SK-N-SH (cell line): ENCODE results near the gene PODXL. TPM values are rescaled to one million over a fixed set of nuclear protein-coding genes. Genes with fewer than 3 reads are reported as not detected.

Experiments used
- CTCF ChIA-PET: fragments of 300-600, 350-600 bp; formaldehyde crosslinking; extraction: SDS; loops from one replicate; lab custom pipeline; 2021; lab: Yijun Ruan, JAX
- POLR2A ChIA-PET: fragments of 350-600 bp; sonication (Branson Sonifier 250); formaldehyde crosslinking; extraction: SDS; loops from one replicate; lab custom pipeline; 2020; ENCODE audit warnings: antibody characterized with exemption, inconsistent platforms; lab: Yijun Ruan, JAX
- DNase-seq: peaks from one replicate; pipeline ENCODE4 v3.0.0; 2012
- H2AFZ ChIP-seq: fragments of 200-600 bp; sonication (generic); 2 replicates; pipeline ENCODE4 v1.8.1; 2016; ENCODE audit warnings: antibody characterized with exemption, mild to moderate bottlenecking, low read depth
- H3F3A ChIP-seq: fragments of 200-600 bp; sonication (generic); replicated peaks from 2 replicates; pipeline ENCODE3; 2016; ENCODE audit warnings: antibody characterized with exemption, mild to moderate bottlenecking; ENCODE audit not compliant: insufficient read depth
- H3K27ac ChIP-seq, 2 experiments: fragments of 200-500 bp in 1 of 2; fragments of 200-600 bp in 1 of 2; sonication (Bioruptor generic) in 1 of 2; sonication (generic), shearing (Covaris generic) in 1 of 2; 2 replicates each; pipeline versions ENCODE4 v1.5.1 to v1.6.1; 2014 to 2016; ENCODE audit warnings: low read depth in 2 of 2, inconsistent platforms in 1 of 2, low read length in 1 of 2, mild to moderate bottlenecking in 1 of 2, mixed read lengths in 1 of 2
- H3K27me3 ChIP-seq: fragments of 200-600 bp; sonication (generic), shearing (Covaris generic); 2 replicates; pipeline ENCODE4 v1.6.1; 2016; ENCODE audit warnings: mixed run types; ENCODE audit not compliant: insufficient read depth
- H3K36me3 ChIP-seq, 2 experiments: fragments of 200-500 bp in 1 of 2; fragments of 200-600 bp in 1 of 2; sonication (Bioruptor generic) in 1 of 2; sonication (generic) in 1 of 2; replicated peaks in 1 of 2; 2 replicates each; pipeline versions ENCODE3 to v1.5.1; 2014 to 2016; ENCODE audit warnings: low read length in 1 of 2, mild to moderate bottlenecking in 1 of 2; ENCODE audit not compliant: insufficient read depth in 2 of 2, control insufficient read depth in 1 of 2
- H3K4me1 ChIP-seq, 2 experiments: fragments of 200-500 bp in 1 of 2; fragments of 200-600 bp in 1 of 2; sonication (Bioruptor generic) in 1 of 2; sonication (generic), shearing (Covaris generic) in 1 of 2; 2 replicates each; pipeline versions ENCODE4 v1.5.1 to v1.6.1; 2014 to 2016; ENCODE audit warnings: low read depth in 1 of 2, low read length in 1 of 2, mixed run types in 1 of 2; ENCODE audit not compliant: insufficient read depth in 2 of 2, control insufficient read depth in 1 of 2
- H3K4me2 ChIP-seq: fragments of 200-600 bp; sonication (generic), shearing (Covaris generic); 2 replicates; pipeline ENCODE4 v1.6.1; 2017; ENCODE audit warnings: mixed run types
- H3K4me3 ChIP-seq, 2 experiments: fragments of 200-500 bp in 1 of 2; fragments of 200-600 bp in 1 of 2; sonication (Bioruptor generic) in 1 of 2; sonication (generic), shearing (Covaris generic) in 1 of 2; 2 replicates each; pipeline versions ENCODE4 v1.5.1 to v1.8.1; 2014 to 2016; ENCODE audit warnings: low read depth in 2 of 2, inconsistent platforms in 1 of 2, low read length in 1 of 2, mild to moderate bottlenecking in 1 of 2, mixed read lengths in 1 of 2, moderate library complexity in 1 of 2
- H3K79me2 ChIP-seq: fragments of 200-600 bp; sonication (generic); 2 replicates; pipeline ENCODE4 v1.8.1; 2017; ENCODE audit warnings: mild to moderate bottlenecking; ENCODE audit not compliant: insufficient read depth
- H3K9ac ChIP-seq: fragments of 200-600 bp; sonication (generic); 2 replicates; pipeline ENCODE4 v1.6.1; 2017; ENCODE audit warnings: mixed run types
- H3K9me2 ChIP-seq: fragments of 200-600 bp; sonication (generic); 2 replicates; pipeline ENCODE4 v1.6.1; 2017; ENCODE audit warnings: mixed run types
- H3K9me3 ChIP-seq: fragments of 200-600 bp; sonication (generic); 2 replicates; pipeline ENCODE4 v1.6.1; 2017; ENCODE audit warnings: mixed run types, mild to moderate bottlenecking, moderate library complexity
- H4K20me1 ChIP-seq: fragments of 200-600 bp; sonication (generic); 2 replicates; pipeline ENCODE4 v1.6.1; 2017; ENCODE audit warnings: mild to moderate bottlenecking, mixed run types; ENCODE audit not compliant: insufficient read depth
- EP300 ChIP-seq, 2 experiments: IDR thresholded peaks; 2 replicates each; pipeline versions ENCODE4 v1.4.0 to v1.6.1; 2012; ENCODE audit warnings: borderline replicate concordance in 1 of 2, low read depth in 1 of 2, low read length in 1 of 2
- MAX ChIP-seq: IDR thresholded peaks from 2 replicates; pipeline ENCODE4 v1.4.0; 2012; ENCODE audit warnings: low read depth
- MXI1 ChIP-seq: IDR thresholded peaks from 2 replicates; pipeline ENCODE4 v1.6.1; 2012; ENCODE audit warnings: mild to moderate bottlenecking, low read depth, low read length, improper control_type of control experiment
- PBX3 ChIP-seq: IDR thresholded peaks from 2 replicates; pipeline ENCODE4; 2012
- RFX5 ChIP-seq: IDR thresholded peaks from 2 replicates; pipeline ENCODE4 v1.6.1; 2012; ENCODE audit warnings: mild to moderate bottlenecking, improper control_type of control experiment, low read length
- RXRA ChIP-seq: IDR thresholded peaks from 2 replicates; pipeline ENCODE4 v1.4.0; 2012; ENCODE audit warnings: low read depth, mild to moderate bottlenecking, borderline replicate concordance
- SIN3A ChIP-seq: IDR thresholded peaks from 2 replicates; pipeline ENCODE4 v1.6.1; 2012; ENCODE audit warnings: low read depth, mild to moderate bottlenecking, low read length, moderate library complexity, borderline replicate concordance
- TCF12 ChIP-seq: IDR thresholded peaks from 2 replicates; pipeline ENCODE4 v1.4.0; 2012
- USF1 ChIP-seq: IDR thresholded peaks from 2 replicates; pipeline ENCODE4 v1.4.0; 2012; ENCODE audit warnings: low read depth, borderline replicate concordance
- YY1 ChIP-seq: IDR thresholded peaks from 2 replicates; pipeline ENCODE4 v1.4.0; 2012; ENCODE audit warnings: low read depth, mild to moderate bottlenecking
- ZBTB33 ChIP-seq: IDR thresholded peaks from 2 replicates; pipeline ENCODE4 v1.4.0; 2012; ENCODE audit warnings: low read depth, borderline replicate concordance
- WGBS: methylation state at CpG from one replicate; pipeline ENCODE4 v1.1.6; 2017; ENCODE audit warnings: low lambda C conversion rate; 5-methylcytosine and 5-hydroxymethylcytosine counted together
- polyA plus RNA-seq, 3 experiments: library from polyadenylated mRNA; depleted of rRNA; stranded (reverse); fragments of >200 nt; gene quantifications; 2 replicates each; pipeline ENCODE4 v1.2.3, GENCODE V29; 2012

The PODXL gene
- polyA plus RNA-seq, 1 of the 3 experiments (the other 2 are of a cell fraction): 76.1 TPM

DNA sequence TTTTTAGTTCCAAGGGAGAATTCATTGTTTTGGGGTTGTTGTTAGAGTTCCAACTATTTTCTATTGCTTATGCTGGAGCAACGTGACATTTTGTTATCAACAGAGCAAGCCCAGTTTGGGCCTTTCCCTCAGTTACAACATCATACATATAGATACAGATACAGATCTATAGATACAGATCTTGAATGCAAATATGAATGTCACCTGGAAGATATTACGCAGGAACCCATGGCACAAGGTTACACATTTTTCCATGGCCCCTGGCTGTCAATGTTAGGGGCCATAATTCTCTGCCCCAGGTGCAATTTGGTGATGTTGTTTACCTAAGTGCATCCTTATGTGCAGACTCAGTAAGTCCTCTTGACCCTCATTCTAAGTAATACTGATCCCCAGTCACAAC, 3.6 kb upstream of the PODXL start:
- CTCF ChIA-PET: interaction anchor here (8.3 kb wide), 1 partner anchor 15 kb away, joined by 60 read pairs; no protein-coding TSS in a partner anchor

GRCh38 chr7:131557652-131558385, 1.4 kb upstream of the PODXL start:
- peaks cover 27% of the 10 kb centered on the region for H4K20me1 ChIP-seq
- H3K36me3 ChIP-seq: no peaks in the 10 kb centered on the region
- peak overlapping the region; percentile 61; the same call in 1 of the 2 replicates for H3K9ac ChIP-seq
- H2AFZ ChIP-seq: peak overlapping the region; percentile 90
- peaks cover 25% of the 10 kb centered on the region for H3F3A ChIP-seq
- H3K4me2 ChIP-seq: peak overlapping the region; percentile 90
- WGBS: 26% methylated on average over 16 of the region's 32 CpGs
- H3K9me2 ChIP-seq: no peaks in the 10 kb centered on the region
- H3K27ac ChIP-seq: peak overlapping the region; percentile 44 to 53
- H3K27me3 ChIP-seq: no peaks in the 10 kb centered on the region
- H3K9me3 ChIP-seq: no peaks in the 10 kb centered on the region
- H3K4me1 ChIP-seq: peaks cover 7 to 32% of the 10 kb centered on the region in 2 experiments
- ChIA-PET CTCF (interaction anchor here (0.6 to 8.3 kb wide), 15 partner anchors 13 to 1900 kb away, joined by 3 to 60 read pairs (median 4); no protein-coding TSS in a partner anchor), POLR2A (interaction anchor here (1.0 kb wide), 1 partner anchor 12 kb away, joined by 3 read pairs; no protein-coding TSS in a partner anchor)
- DNase-seq: peak; percentile 86
- H3K4me3 ChIP-seq: peak overlapping the region; percentile 64 to 76
- peaks cover 47% of the 10 kb centered on the region for H3K79me2 ChIP-seq
- TF ChIP-seq SIN3A (0 out of 2 replicates have a peak, but pooled peaks have one; percentile 8), EP300 (IDR thresholded peaks at IDR 0.05; ENCODE audit: borderline replicate concordance in 1 of 2, low read depth in 1 of 2, low read length in 1 of 2) (0 out of 4 replicates have a peak, but pooled peaks of 1 of the 2 experiments have one; percentile 31), YY1 (no peak), USF1 (peak; percentile 78), ZBTB33 (no peak)

More for the DNA sequence above, 3.6 kb upstream of the PODXL start:
- Histone ChIP-seq H3K9me3 (no peaks in the 10 kb centered on the region), H3K4me3 (no peak overlapping the region), H3K9me2 (no peaks in the 10 kb centered on the region), H3F3A (peaks cover 16% of the 10 kb centered on the region), H3K27ac (no peak overlapping the region), H3K4me2 (no peak overlapping the region), H2AFZ (no peak overlapping the region), H3K27me3 (no peaks in the 10 kb centered on the region), H4K20me1 (peaks cover 4% of the 10 kb centered on the region; the same call in 1 of the 2 replicates), H3K36me3 (no peaks in the 10 kb centered on the region), H3K4me1 (peaks cover 7 to 24% of the 10 kb centered on the region in 2 experiments; a peak in 3 of 4 replicates), H3K79me2 (peaks cover 25% of the 10 kb centered on the region), H3K9ac (no peak overlapping the region)
- TF ChIP-seq MAX (no peak), TCF12 (no peak), RFX5 (no peak), MXI1 (no peak), PBX3 (no peak), RXRA (no peak)
- no peak for DNase-seq
- POLR2A ChIA-PET: no interaction called here
- 97% methylated on average over 2 of the region's 2 CpGs for WGBS
